ENCODE results near the gene NAA25.
A peak's percentile ranks its signal among the peaks of the same experiment; 100 is the strongest.
"Not testable (repeated sequence)": the region's sequence is repeated elsewhere in the genome, so short reads cannot be mapped to it uniquely, and the experiment has no call there.

NAA25 gene

GRCh38 chr12:112116232-112117060 lies 7.9 kb upstream of the NAA25 start:
- DNase-seq, result peak; percentile 76

GRCh38 chr12:112115259-112116045 lies 6.9 kb upstream of the NAA25 start:
- no peak for DNase-seq

- DNase-seq, result no peak
These were observed 4.0 kb upstream of the NAA25 start for GRCh38 chr12:112112409-112113133.

- no peak for DNase-seq
These were observed 3.3 kb upstream of the NAA25 start for GRCh38 chr12:112111931-112112330.

- not testable (repeated sequence) for DNase-seq
These were observed 2.4 kb upstream of the NAA25 start for GRCh38 chr12:112110787-112111662.

- DNase-seq, result no peak
These were observed 1.0 kb downstream of the NAA25 start for GRCh38 chr12:112107306-112108201.

- no peak for DNase-seq
These were observed 2.7 kb downstream of the NAA25 start for GRCh38 chr12:112105891-112106290.

GRCh38 chr12:112103758-112104503 lies 4.7 kb downstream of the NAA25 start:
- DNase-seq, result no peak

- DNase-seq, result not testable (repeated sequence)
These were observed 5.8 kb downstream of the NAA25 start for GRCh38 chr12:112102746-112103145.

- no peak for DNase-seq
These were observed 6.5 kb downstream of the NAA25 start for GRCh38 chr12:112102127-112102526.

- not testable (repeated sequence) for DNase-seq
These were observed 8.1 kb downstream of the NAA25 start for GRCh38 chr12:112100500-112100899.

GRCh38 chr12:112097641-112098040 lies 10.9 kb downstream of the NAA25 start:
- DNase-seq, result no peak

- peak; percentile 55 for DNase-seq
These were observed 11.9 kb downstream of the NAA25 start for GRCh38 chr12:112096667-112097066.

- DNase-seq, result no peak
These were observed 12.5 kb downstream of the NAA25 start for GRCh38 chr12:112096070-112096469.

GRCh38 chr12:112091563-112091962 lies 17.0 kb downstream of the NAA25 start:
- no peak for DNase-seq

- no peak for DNase-seq
These were observed 20.7 kb downstream of the NAA25 start for GRCh38 chr12:112087851-112088250.

GRCh38 chr12:112087055-112087850 lies 21.3 kb downstream of the NAA25 start:
- no peak for DNase-seq

GRCh38 chr12:112066566-112066965 lies 42.0 kb downstream of the NAA25 start:
- no peak for DNase-seq

- DNase-seq, result no peak
These were observed 45.3 kb downstream of the NAA25 start for GRCh38 chr12:112063273-112063672.
